ENCODE results near the gene ZNF184. TPM values are rescaled to one million over a fixed set of nuclear protein-coding genes. Genes with fewer than 3 reads are reported as not detected.
"Not testable (repeated sequence)": the region's sequence is repeated elsewhere in the genome, so short reads cannot be mapped to it uniquely, and the experiment has no call there.

The ZNF184 gene
- total RNA-seq, 4 donors from 2014 or later = 2.5 to 9.3 (median 5.5) TPM

GRCh38 chr6:27442932-27443331, 30.0 kb downstream of the ZNF184 start:
- ATAC-seq (ENCODE audit: low FRiP score) = no peak
- DNase-seq (ENCODE audit: low spot score) = no peak
- TF ChIP-seq, protein P1, sequence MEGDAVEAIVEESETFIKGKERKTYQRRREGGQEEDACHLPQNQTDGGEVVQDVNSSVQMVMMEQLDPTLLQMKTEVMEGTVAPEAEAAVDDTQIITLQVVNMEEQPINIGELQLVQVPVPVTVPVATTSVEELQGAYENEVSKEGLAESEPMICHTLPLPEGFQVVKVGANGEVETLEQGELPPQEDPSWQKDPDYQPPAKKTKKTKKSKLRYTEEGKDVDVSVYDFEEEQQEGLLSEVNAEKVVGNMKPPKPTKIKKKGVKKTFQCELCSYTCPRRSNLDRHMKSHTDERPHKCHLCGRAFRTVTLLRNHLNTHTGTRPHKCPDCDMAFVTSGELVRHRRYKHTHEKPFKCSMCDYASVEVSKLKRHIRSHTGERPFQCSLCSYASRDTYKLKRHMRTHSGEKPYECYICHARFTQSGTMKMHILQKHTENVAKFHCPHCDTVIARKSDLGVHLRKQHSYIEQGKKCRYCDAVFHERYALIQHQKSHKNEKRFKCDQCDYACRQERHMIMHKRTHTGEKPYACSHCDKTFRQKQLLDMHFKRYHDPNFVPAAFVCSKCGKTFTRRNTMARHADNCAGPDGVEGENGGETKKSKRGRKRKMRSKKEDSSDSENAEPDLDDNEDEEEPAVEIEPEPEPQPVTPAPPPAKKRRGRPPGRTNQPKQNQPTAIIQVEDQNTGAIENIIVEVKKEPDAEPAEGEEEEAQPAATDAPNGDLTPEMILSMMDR (IDR thresholded peaks at IDR 0.05) = no peak

DNA sequence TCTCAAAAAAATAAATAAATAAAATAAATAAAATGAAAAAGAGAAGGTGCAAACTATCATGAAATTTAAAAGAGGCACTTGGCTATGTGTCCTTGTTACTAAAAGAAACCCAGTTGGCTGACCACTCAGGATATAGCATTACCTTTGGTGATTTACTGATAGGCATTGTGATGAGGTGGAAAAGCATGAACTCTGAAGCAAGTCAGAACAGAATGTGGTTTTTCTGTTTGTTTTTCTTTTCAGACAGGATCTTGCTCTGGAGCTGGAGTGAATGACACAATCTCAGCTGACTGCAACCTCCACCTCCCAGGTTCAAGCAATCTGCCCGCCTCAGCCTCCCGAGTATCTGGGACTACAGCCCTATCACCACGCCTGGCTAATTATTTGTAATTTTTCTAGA, 31.9 kb downstream of the ZNF184 start:
- TF ChIP-seq, protein P1 (IDR thresholded peaks at IDR 0.05) = no peak
- ATAC-seq (ENCODE audit: low FRiP score) = no peak
- DNase-seq (ENCODE audit: low spot score) = no peak

GRCh38 chr6:27439371-27439770, 33.5 kb downstream of the ZNF184 start:
- ATAC-seq (ENCODE audit: low FRiP score) (no peak), DNase-seq (ENCODE audit: low spot score) (no peak)
- TF ChIP-seq, protein P1 (IDR thresholded peaks at IDR 0.05) = no peak

DNA sequence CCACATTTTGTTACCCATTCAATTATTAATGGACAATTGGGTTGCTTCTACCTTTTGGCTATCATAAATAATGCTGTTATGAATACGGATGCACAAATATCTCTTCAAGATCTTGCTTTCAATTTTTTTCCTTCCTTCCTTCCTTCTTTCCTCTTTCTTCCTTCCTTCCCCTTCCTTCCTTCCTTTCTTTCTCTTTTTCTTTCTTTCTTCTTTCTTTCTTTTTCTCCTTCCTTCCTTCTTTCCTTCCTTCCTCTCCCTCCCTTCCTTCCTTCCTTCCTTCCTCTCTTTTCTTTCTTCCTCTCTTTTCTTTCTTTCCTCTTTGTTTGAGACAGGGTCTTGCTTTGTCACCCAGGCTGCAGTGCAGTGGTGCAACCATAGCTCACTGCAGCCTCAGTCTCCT, 39.2 kb downstream of the ZNF184 start:
- no peak for ATAC-seq (ENCODE audit: low FRiP score)
- DNase-seq (ENCODE audit: low spot score) = no peak
- TF ChIP-seq, protein P1 (IDR thresholded peaks at IDR 0.05) = no peak

GRCh38 chr6:27428966-27429365, 43.9 kb downstream of the ZNF184 start:
- DNase-seq (ENCODE audit: low spot score) = no peak
- TF ChIP-seq, protein P1 (IDR thresholded peaks at IDR 0.05) = no peak
- ATAC-seq (ENCODE audit: low FRiP score) = no peak

GRCh38 chr6:27428502-27428901, 44.4 kb downstream of the ZNF184 start:
- TF ChIP-seq, protein P1 (IDR thresholded peaks at IDR 0.05) = no peak
- no peak for ATAC-seq (ENCODE audit: low FRiP score)
- DNase-seq (ENCODE audit: low spot score) = no peak

GRCh38 chr6:27426045-27426620, 46.8 kb downstream of the ZNF184 start:
- DNase-seq (ENCODE audit: low spot score) (no peak), ATAC-seq (ENCODE audit: low FRiP score) (no peak)

DNA sequence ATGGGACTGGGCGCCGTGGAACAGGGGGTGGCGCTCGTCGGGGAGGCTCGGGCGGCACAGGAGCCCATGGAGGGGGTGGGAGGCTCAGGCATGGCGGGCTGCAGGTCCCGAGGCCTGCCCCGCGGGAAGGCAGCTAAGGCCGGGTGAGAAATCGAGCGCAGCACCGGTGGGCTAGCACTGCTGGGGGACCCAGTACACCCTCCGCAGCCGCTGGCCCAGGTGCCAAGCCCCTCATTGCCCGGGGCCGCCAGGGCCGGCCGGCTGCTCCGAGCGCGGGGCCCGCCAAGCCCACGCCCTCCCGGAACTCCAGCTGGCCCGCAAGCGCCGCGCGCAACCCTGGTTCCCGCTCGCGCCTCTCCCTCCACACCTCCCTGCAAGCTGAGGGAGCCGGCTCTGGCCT, 48.1 kb downstream of the ZNF184 start:
- not testable (repeated sequence) for ATAC-seq (ENCODE audit: low FRiP score); DNase-seq (ENCODE audit: low spot score)

More at GRCh38 chr6:27426045-27426620, 46.8 kb downstream of the ZNF184 start:
- TF ChIP-seq, protein P1 (IDR thresholded peaks at IDR 0.05) = no peak

Measured in omental fat pad (tissue), 4 donors.